Measurements from ENCODE around the gene MYCN. TPM values are rescaled to one million over a fixed set of nuclear protein-coding genes. Genes with fewer than 3 reads are reported as not detected.
"Not testable (repeated sequence)": the region's sequence is repeated elsewhere in the genome, so short reads cannot be mapped to it uniquely, and the experiment has no call there.

MYCN gene
- total RNA-seq, 1 donor from 2014 or later = 0.29 TPM

GRCh38 chr2:15907461-15908324, 32.7 kb upstream of the MYCN start:
- no peak for DNase-seq (ENCODE audit: low spot score)

GRCh38 chr2:15908371-15908770, 32.0 kb upstream of the MYCN start:
- no peak for DNase-seq (ENCODE audit: low spot score)

- DNase-seq (ENCODE audit: low spot score) = no peak
These were observed 31.2 kb upstream of the MYCN start for GRCh38 chr2:15909157-15909556.

- no peak for DNase-seq (ENCODE audit: low spot score)
These were observed 30.6 kb upstream of the MYCN start for GRCh38 chr2:15909736-15910135.

GRCh38 chr2:15911270-15911669, 29.1 kb upstream of the MYCN start:
- DNase-seq (ENCODE audit: low spot score) = not testable (repeated sequence)

GRCh38 chr2:15911686-15912085, 28.7 kb upstream of the MYCN start:
- no peak for DNase-seq (ENCODE audit: low spot score)

GRCh38 chr2:15912203-15912602, 28.1 kb upstream of the MYCN start:
- DNase-seq (ENCODE audit: low spot score) = no peak

- no peak for DNase-seq (ENCODE audit: low spot score)
These were observed 27.2 kb upstream of the MYCN start for GRCh38 chr2:15913146-15913545.

GRCh38 chr2:15914596-15915385, 25.6 kb upstream of the MYCN start:
- no peak for DNase-seq (ENCODE audit: low spot score)

GRCh38 chr2:15915546-15915945, 24.8 kb upstream of the MYCN start:
- DNase-seq (ENCODE audit: low spot score) = not testable (repeated sequence)

- DNase-seq (ENCODE audit: low spot score) = no peak
These were observed 24.0 kb upstream of the MYCN start for GRCh38 chr2:15916336-15916735.

GRCh38 chr2:15918761-15919356, 21.5 kb upstream of the MYCN start:
- DNase-seq (ENCODE audit: low spot score) = no peak

- DNase-seq (ENCODE audit: low spot score) = no peak
These were observed 20.5 kb upstream of the MYCN start for GRCh38 chr2:15919716-15920434.

GRCh38 chr2:15920696-15921095, 19.7 kb upstream of the MYCN start:
- DNase-seq (ENCODE audit: low spot score) = no peak

- no peak for DNase-seq (ENCODE audit: low spot score)
These were observed 16.8 kb upstream of the MYCN start for GRCh38 chr2:15923597-15923996.

- DNase-seq (ENCODE audit: low spot score) = no peak
These were observed 14.5 kb upstream of the MYCN start for GRCh38 chr2:15925819-15926218.

GRCh38 chr2:15926252-15926651, 14.1 kb upstream of the MYCN start:
- no peak for DNase-seq (ENCODE audit: low spot score)

- no peak for DNase-seq (ENCODE audit: low spot score)
These were observed 12.7 kb upstream of the MYCN start for GRCh38 chr2:15927551-15928218.

- not testable (repeated sequence) for DNase-seq (ENCODE audit: low spot score)
These were observed 11.3 kb upstream of the MYCN start for GRCh38 chr2:15929008-15929407.

GRCh38 chr2:15929861-15930260, 10.5 kb upstream of the MYCN start:
- no peak for DNase-seq (ENCODE audit: low spot score)

All from mesenteric fat pad (tissue), 1 donor.